PC-3 (cell line): Measurements from ENCODE around the gene MACROD2.

Experiments
- EZH2 ChIP-seq: fragments of 300-600 bp; sonication (generic); IDR thresholded peaks from one replicate; pipeline ENCODE4 v1.6.1; 2017; ENCODE audit warnings: antibody characterized with exemption, mild to moderate bottlenecking, low read length; ENCODE audit not compliant: unreplicated experiment
- EZH2phosphoT487 ChIP-seq: fragments of 300-600 bp; sonication (generic); IDR thresholded peaks from 2 replicates; pipeline ENCODE4 v1.6.1; 2018; ENCODE audit warnings: mild to moderate bottlenecking, antibody characterized with exemption, low read length, borderline replicate concordance
- TF ChIP-seq, protein P1 (sequence below): fragments of 300-600 bp; sonication (generic); conservative IDR thresholded peaks from 2 replicates; pipeline ENCODE4 v1.5.1; 2017; ENCODE audit warnings: antibody characterized with exemption, low read depth, mild to moderate bottlenecking, low read length

DNA sequence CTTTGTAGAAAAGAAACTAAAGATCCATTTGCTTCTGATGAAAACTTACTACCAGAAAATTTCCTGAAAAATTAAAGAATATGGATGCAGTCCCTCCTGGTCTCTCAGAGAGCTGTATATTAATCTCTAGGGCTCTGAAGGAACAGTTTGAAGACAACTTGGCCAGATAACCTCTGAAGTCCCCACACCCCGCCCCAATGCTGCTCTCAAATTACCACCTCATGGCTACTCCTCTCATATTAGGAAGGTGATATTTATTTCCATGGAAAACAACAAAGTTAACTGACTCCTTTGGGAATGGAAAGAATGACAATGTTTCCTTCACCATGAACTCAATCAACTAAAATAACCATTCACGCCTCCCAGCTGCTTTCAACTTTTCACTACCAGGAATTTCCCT lies 750.5 kb downstream of the MACROD2 start:
- TF ChIP-seq, protein P1, sequence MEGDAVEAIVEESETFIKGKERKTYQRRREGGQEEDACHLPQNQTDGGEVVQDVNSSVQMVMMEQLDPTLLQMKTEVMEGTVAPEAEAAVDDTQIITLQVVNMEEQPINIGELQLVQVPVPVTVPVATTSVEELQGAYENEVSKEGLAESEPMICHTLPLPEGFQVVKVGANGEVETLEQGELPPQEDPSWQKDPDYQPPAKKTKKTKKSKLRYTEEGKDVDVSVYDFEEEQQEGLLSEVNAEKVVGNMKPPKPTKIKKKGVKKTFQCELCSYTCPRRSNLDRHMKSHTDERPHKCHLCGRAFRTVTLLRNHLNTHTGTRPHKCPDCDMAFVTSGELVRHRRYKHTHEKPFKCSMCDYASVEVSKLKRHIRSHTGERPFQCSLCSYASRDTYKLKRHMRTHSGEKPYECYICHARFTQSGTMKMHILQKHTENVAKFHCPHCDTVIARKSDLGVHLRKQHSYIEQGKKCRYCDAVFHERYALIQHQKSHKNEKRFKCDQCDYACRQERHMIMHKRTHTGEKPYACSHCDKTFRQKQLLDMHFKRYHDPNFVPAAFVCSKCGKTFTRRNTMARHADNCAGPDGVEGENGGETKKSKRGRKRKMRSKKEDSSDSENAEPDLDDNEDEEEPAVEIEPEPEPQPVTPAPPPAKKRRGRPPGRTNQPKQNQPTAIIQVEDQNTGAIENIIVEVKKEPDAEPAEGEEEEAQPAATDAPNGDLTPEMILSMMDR = no peak
- TF ChIP-seq EZH2 (no peak), EZH2phosphoT487 (no peak)
